ENCODE data around the gene SDCCAG8.

SDCCAG8 gene

DNA sequence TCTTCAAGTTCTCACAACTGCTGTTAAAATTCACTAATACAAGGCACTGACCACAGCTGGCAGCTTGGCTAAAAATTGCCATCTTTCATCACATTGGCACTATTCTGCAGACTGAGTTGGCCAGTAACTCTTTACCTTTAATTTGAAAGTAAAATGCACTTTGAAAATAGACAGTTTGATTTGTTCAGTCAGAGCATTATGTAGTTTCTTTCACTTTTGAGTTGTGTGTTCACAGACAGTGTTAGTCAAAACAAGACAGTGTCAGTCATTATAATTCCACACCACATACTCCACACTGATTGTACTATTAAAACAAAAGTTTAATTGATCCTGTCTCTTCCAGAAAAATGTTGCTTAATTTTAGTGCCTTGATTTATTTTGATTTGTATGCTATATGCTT, 160.7 kb downstream of the SDCCAG8 start:
- DNase-seq (ENCODE audit: low spot score) = no peak
- in situ Hi-C loops (cut with MboI; ENCODE audit: low sequenced_read_pairs, unreplicated experiment) = no loop called here
- TF ChIP-seq, protein P1, sequence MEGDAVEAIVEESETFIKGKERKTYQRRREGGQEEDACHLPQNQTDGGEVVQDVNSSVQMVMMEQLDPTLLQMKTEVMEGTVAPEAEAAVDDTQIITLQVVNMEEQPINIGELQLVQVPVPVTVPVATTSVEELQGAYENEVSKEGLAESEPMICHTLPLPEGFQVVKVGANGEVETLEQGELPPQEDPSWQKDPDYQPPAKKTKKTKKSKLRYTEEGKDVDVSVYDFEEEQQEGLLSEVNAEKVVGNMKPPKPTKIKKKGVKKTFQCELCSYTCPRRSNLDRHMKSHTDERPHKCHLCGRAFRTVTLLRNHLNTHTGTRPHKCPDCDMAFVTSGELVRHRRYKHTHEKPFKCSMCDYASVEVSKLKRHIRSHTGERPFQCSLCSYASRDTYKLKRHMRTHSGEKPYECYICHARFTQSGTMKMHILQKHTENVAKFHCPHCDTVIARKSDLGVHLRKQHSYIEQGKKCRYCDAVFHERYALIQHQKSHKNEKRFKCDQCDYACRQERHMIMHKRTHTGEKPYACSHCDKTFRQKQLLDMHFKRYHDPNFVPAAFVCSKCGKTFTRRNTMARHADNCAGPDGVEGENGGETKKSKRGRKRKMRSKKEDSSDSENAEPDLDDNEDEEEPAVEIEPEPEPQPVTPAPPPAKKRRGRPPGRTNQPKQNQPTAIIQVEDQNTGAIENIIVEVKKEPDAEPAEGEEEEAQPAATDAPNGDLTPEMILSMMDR (IDR thresholded peaks at IDR 0.05; ENCODE audit: borderline replicate concordance, control extremely low read depth, extremely low read depth, insufficient read depth, missing control alignments) = no peak

DNA sequence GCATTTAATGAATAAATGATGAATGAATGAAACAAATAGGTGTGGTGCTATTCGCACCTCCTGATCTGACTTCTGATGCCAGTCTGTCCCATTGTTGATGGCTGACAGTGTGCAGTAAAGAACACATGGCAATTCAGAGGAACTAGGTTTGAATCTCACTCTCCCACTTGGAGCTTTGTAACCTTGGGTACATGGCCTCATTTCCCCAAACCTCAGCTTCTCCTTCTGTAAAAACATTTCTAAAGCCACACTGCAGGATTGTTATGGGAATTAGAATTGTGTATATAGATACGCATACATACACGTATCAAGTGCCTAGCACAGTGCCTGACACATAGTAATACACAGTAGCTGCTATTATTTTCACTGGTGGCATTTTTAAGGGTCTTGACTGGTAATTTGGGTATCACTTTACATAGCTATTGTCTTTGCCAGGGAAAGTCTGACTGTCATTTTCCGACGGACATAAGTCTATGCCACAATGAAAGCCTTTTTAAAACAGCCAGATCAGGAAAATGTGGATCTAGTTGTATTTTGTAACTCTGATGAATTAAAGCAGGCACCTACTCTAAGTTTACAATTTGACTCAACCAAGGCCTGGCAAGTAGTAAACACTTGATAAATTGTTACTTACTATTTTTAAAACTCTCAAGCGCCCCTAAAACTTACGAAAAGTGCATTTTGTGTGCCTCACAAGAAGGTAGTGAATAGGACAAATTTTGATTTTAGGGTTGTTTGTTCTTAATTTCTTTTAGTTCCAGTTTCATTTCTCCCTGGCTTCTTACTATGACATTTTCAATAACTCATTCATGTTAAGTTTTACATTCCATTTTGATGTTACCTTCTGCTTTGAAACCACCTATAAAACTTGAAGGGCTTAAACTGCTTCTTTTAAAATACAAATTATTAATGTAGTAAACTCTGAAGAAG, 164.4 kb downstream of the SDCCAG8 start:
- TF ChIP-seq, protein P1 (IDR thresholded peaks at IDR 0.05; ENCODE audit: borderline replicate concordance, control extremely low read depth, extremely low read depth, insufficient read depth, missing control alignments) = no peak
- DNase-seq (ENCODE audit: low spot score) = no peak
- in situ Hi-C loops (cut with MboI; ENCODE audit: low sequenced_read_pairs, unreplicated experiment) = no loop called here

DNA sequence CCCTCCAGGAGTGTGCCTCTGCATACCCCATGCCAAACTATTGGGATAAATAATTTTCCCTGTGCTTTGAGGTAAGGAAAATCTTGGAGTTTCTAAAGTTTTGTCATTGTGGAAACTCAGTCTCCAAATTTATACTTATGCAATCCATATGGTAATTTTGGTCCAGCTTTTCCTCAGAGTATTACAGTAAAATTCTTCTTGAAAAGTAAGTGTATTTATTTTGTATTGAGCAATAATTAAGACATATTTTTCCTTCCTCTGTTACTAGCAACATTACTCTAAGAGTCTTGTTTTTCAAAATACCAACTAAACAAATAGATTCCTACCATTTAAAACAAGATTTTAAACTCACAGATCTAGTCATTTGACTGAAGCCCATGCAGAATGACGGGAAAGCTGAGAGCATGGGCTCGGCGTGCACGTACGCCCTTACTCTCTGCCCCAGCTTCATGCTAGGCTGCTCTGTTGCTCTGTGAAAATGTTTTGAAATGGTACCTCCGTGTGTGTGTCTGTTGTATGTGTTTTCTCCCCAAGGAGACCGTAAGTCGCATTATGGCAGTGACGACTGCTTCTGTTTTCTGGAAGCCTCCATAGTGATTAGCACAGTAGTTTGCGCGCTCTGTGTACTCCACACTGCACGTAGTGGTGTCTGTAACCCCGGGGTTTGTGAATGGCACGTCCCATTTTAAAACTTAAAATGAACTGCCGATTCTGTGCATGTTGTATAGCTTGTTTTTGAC, 165.3 kb downstream of the SDCCAG8 start:
- in situ Hi-C loops (cut with MboI; ENCODE audit: low sequenced_read_pairs, unreplicated experiment) = no loop called here
- no peak for DNase-seq (ENCODE audit: low spot score)

DNA sequence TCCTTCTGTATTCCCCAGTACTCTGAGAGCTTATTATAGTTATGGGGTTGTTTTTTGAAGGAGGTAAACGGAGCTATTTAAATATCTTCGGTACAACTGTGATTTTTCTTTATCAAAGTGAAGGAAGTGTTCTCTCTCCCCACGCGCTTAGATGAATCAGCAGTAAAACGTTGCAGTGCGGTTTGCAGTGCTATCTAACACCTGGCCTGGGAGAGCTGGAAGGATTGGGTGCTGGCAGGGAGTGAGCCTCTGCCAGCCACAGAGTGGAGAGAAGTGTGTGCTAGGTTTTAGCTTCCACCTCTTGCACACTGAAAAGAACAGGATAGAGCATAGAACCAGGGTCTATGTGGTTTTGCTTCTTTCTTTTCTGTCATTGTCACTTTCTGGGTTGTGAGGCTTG, 165.9 kb downstream of the SDCCAG8 start:
- in situ Hi-C loops (cut with MboI; ENCODE audit: low sequenced_read_pairs, unreplicated experiment) = no loop called here
- TF ChIP-seq, protein P1 (IDR thresholded peaks at IDR 0.05; ENCODE audit: borderline replicate concordance, control extremely low read depth, extremely low read depth, insufficient read depth, missing control alignments) = no peak
- DNase-seq (ENCODE audit: low spot score) = no peak

More for the DNA sequence above, 165.3 kb downstream of the SDCCAG8 start:
- TF ChIP-seq, protein P1 (IDR thresholded peaks at IDR 0.05; ENCODE audit: borderline replicate concordance, control extremely low read depth, extremely low read depth, insufficient read depth, missing control alignments) = no peak

- DNase-seq (ENCODE audit: low spot score) = no peak
- in situ Hi-C loops (cut with MboI; ENCODE audit: low sequenced_read_pairs, unreplicated experiment) = no loop called here
- TF ChIP-seq, protein P1 (IDR thresholded peaks at IDR 0.05; ENCODE audit: borderline replicate concordance, control extremely low read depth, extremely low read depth, insufficient read depth, missing control alignments) = no peak
These were observed 166.5 kb downstream of the SDCCAG8 start for GRCh38 chr1:243422362-243422761.

DNA sequence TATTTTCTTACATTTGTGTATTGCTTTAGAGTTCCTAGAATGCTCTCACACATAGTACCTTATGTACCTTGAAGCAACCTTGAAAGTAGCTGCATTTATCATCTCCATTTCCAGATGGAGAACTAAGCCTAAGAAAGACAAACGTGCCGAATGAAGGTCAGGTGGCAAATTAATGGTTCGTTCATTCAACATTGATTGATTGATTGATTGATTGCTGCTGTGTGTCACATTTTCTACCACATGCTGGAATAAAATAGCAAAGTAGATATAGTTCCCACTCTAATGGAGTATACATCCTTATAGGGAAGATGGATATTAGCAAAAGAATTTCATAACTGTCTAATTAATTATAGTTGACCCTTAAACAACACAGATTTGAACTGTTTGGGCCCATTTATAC, 172.2 kb downstream of the SDCCAG8 start:
- in situ Hi-C loops (cut with MboI; ENCODE audit: low sequenced_read_pairs, unreplicated experiment) = no loop called here
- no peak for DNase-seq (ENCODE audit: low spot score)
- TF ChIP-seq, protein P1 (IDR thresholded peaks at IDR 0.05; ENCODE audit: borderline replicate concordance, control extremely low read depth, extremely low read depth, insufficient read depth, missing control alignments) = no peak

All from GM13976 (cell line).